ENCODE data around the gene CYP27C1. TPM values are rescaled to one million over a fixed set of nuclear protein-coding genes. Genes with fewer than 3 reads are reported as not detected.

CYP27C1 gene
- total RNA-seq, 4 donors from 2014 or later, result 0.38 to 0.98 (median 0.51) TPM; not detected in 1

GRCh38 chr2:127157114-127157513, 63.0 kb downstream of the CYP27C1 start:
- no peak for TF ChIP-seq CTCF (IDR thresholded peaks at IDR 0.05; ENCODE audit: low read depth)

GRCh38 chr2:127155947-127156346, 64.2 kb downstream of the CYP27C1 start:
- TF ChIP-seq CTCF (IDR thresholded peaks at IDR 0.05; ENCODE audit: low read depth), result no peak

GRCh38 chr2:127155028-127155581, 65.0 kb downstream of the CYP27C1 start:
- TF ChIP-seq CTCF (IDR thresholded peaks at IDR 0.05; ENCODE audit: low read depth), result no peak

- TF ChIP-seq CTCF (IDR thresholded peaks at IDR 0.05; ENCODE audit: low read depth), result no peak
These were observed 65.7 kb downstream of the CYP27C1 start for GRCh38 chr2:127154396-127154795.

- no peak for TF ChIP-seq CTCF (IDR thresholded peaks at IDR 0.05; ENCODE audit: low read depth)
These were observed 66.4 kb downstream of the CYP27C1 start for GRCh38 chr2:127153691-127154158.

GRCh38 chr2:127150996-127151395, 69.1 kb downstream of the CYP27C1 start:
- no peak for TF ChIP-seq CTCF (IDR thresholded peaks at IDR 0.05; ENCODE audit: low read depth)

- TF ChIP-seq CTCF (IDR thresholded peaks at IDR 0.05; ENCODE audit: low read depth), result no peak
These were observed 70.7 kb downstream of the CYP27C1 start for GRCh38 chr2:127149384-127149783.
